Activated naive CD4-positive, alpha-beta T cell treated with anti-CD3 and anti-CD28 coated beads for 36 hours (primary cell): Measurements from ENCODE around the gene KRTAP9-7. TPM values are rescaled to one million over a fixed set of nuclear protein-coding genes. Genes with fewer than 3 reads are reported as not detected.
"Not testable (repeated sequence)": the region's sequence is repeated elsewhere in the genome, so short reads cannot be mapped to it uniquely, and the experiment has no call there.

Source experiments
- CTCF ChIA-PET: fragments of 350-600 bp; sonication (Branson Sonifier 250); formaldehyde crosslinking; loops from one replicate; lab custom pipeline; 2021; ENCODE audit warnings: antibody characterized with exemption; lab: Charles Lee
- DNase-seq: peaks from one replicate; pipeline ENCODE4 v3.0.0-alpha.2; 2020
- H3K27ac Mint-ChIP-seq: one replicate; pipeline ENCODE4 v1.8.0; 2021; ENCODE audit warnings: mild to moderate bottlenecking, mixed read lengths
- H3K27me3 Mint-ChIP-seq: one replicate; pipeline ENCODE4 v1.8.0; 2021; ENCODE audit warnings: low read depth, mixed read lengths
- H3K36me3 Mint-ChIP-seq: one replicate; pipeline ENCODE4 v1.8.0; 2021; ENCODE audit warnings: low read depth, mixed read lengths
- H3K4me1 Mint-ChIP-seq: one replicate; pipeline ENCODE4 v1.8.0; 2021; ENCODE audit warnings: low read depth, mixed read lengths
- H3K4me3 Mint-ChIP-seq: one replicate; pipeline ENCODE4 v1.8.0; 2021; ENCODE audit warnings: mild to moderate bottlenecking, moderate library complexity, mixed read lengths
- H3K9me3 Mint-ChIP-seq: one replicate; pipeline ENCODE4 v1.8.0; 2021; ENCODE audit warnings: mixed read lengths
- intact Hi-C: fragments of 100-400 bp; cut with micrococcal nuclease; formaldehyde crosslinking; loops from one replicate; pipeline ENCODE4 v1.15.1; 2023
- total RNA-seq, 2 experiments: library from RNA; stranded (reverse); gene quantifications; one replicate each; pipeline ENCODE4 v1.2.3, GENCODE V29; 2021

The KRTAP9-7 gene
- total RNA-seq: not detected

- not testable (repeated sequence) for H3K27ac Mint-ChIP-seq, DNase-seq, H3K4me3 Mint-ChIP-seq, H3K27me3 Mint-ChIP-seq, H3K36me3 Mint-ChIP-seq, H3K4me1 Mint-ChIP-seq, H3K9me3 Mint-ChIP-seq
- CTCF ChIA-PET: interaction anchor here (0.6 kb wide), 1 partner anchor 358 kb away, joined by 3 read pairs; no protein-coding TSS in a partner anchor
- intact Hi-C loops: loop anchor here (1.0 kb wide), 1 partner anchor 11 kb away; no protein-coding TSS in a partner anchor
These were observed at the start of gene KRTAP9-7 for GRCh38 chr17:41275648-41276190. TSS of gene KRTAP9-7 (plus strand) at chr17:41275698. CDS start at chr17:41275698, 0 bp downstream.

- Mint-ChIP-seq H3K9me3 (no peaks in the 10 kb centered on the region), H3K4me1 (no peaks in the 10 kb centered on the region), H3K36me3 (no peaks in the 10 kb centered on the region), H3K27me3 (no peaks in the 10 kb centered on the region), H3K4me3 (no peak overlapping the region), H3K27ac (no peak overlapping the region)
- CTCF ChIA-PET: no interaction called here
- intact Hi-C loops: no loop called here
- no peak for DNase-seq
These were observed 49.4 kb upstream of the KRTAP9-7 start for GRCh38 chr17:41226051-41226450.

- H3K4me3 Mint-ChIP-seq, CTCF ChIA-PET, H3K27me3 Mint-ChIP-seq, H3K9me3 Mint-ChIP-seq, intact Hi-C loops, H3K4me1 Mint-ChIP-seq, H3K27ac Mint-ChIP-seq, H3K36me3 Mint-ChIP-seq, DNase-seq: not testable (repeated sequence)
These were observed 48.9 kb upstream of the KRTAP9-7 start, which contains the start of gene KRTAP9-2 for GRCh38 chr17:41226598-41227095. TSS of gene KRTAP9-2 (plus strand) at chr17:41226648. CDS start at chr17:41226655, 7 bp downstream.

GRCh38 chr17:41230094-41230493 lies 45.4 kb upstream of the KRTAP9-7 start:
- DNase-seq: no peak
- no peak overlapping the region for H3K27ac Mint-ChIP-seq
- H3K9me3 Mint-ChIP-seq: no peaks in the 10 kb centered on the region
- H3K4me3 Mint-ChIP-seq: no peak overlapping the region
- CTCF ChIA-PET: no interaction called here
- no peaks in the 10 kb centered on the region for H3K27me3 Mint-ChIP-seq
- no peaks in the 10 kb centered on the region for H3K4me1 Mint-ChIP-seq
- H3K36me3 Mint-ChIP-seq: no peaks in the 10 kb centered on the region
- intact Hi-C loops: no loop called here

GRCh38 chr17:41231731-41232130 lies 43.8 kb upstream of the KRTAP9-7 start:
- Mint-ChIP-seq H3K27ac (no peak overlapping the region), H3K36me3 (no peaks in the 10 kb centered on the region), H3K4me1 (no peaks in the 10 kb centered on the region), H3K9me3 (no peaks in the 10 kb centered on the region), H3K4me3 (no peak overlapping the region), H3K27me3 (no peaks in the 10 kb centered on the region)
- DNase-seq: no peak
- intact Hi-C loops: no loop called here
- CTCF ChIA-PET: no interaction called here

GRCh38 chr17:41232399-41233105 lies 42.9 kb upstream of the KRTAP9-7 start, which contains the start of gene KRTAP9-3:
TSS of gene KRTAP9-3 (plus strand) at chr17:41232449. CDS start at chr17:41232502, 53 bp downstream.
- H3K27me3 Mint-ChIP-seq, H3K36me3 Mint-ChIP-seq, H3K4me3 Mint-ChIP-seq, DNase-seq, H3K9me3 Mint-ChIP-seq, H3K27ac Mint-ChIP-seq, H3K4me1 Mint-ChIP-seq, intact Hi-C loops: not testable (repeated sequence)
- CTCF ChIA-PET: interaction anchor here (0.6 kb wide), 1 partner anchor 270 kb away, joined by 3 read pairs; no protein-coding TSS in a partner anchor

- H3K27me3 Mint-ChIP-seq, H3K4me1 Mint-ChIP-seq, intact Hi-C loops, H3K4me3 Mint-ChIP-seq, H3K9me3 Mint-ChIP-seq, CTCF ChIA-PET, H3K36me3 Mint-ChIP-seq, DNase-seq, H3K27ac Mint-ChIP-seq: not testable (repeated sequence)
These were observed 38.4 kb upstream of the KRTAP9-7 start for GRCh38 chr17:41237116-41237515.

- H3K4me3 Mint-ChIP-seq, intact Hi-C loops, H3K9me3 Mint-ChIP-seq, DNase-seq, H3K27ac Mint-ChIP-seq, H3K27me3 Mint-ChIP-seq, H3K36me3 Mint-ChIP-seq, H3K4me1 Mint-ChIP-seq, CTCF ChIA-PET: not testable (repeated sequence)
These were observed 37.5 kb upstream of the KRTAP9-7 start, which contains the start of gene KRTAP9-8 for GRCh38 chr17:41237949-41238437. TSS of gene KRTAP9-8 (plus strand) at chr17:41237999. CDS start at chr17:41238052, 53 bp downstream.

- DNase-seq, H3K4me3 Mint-ChIP-seq, H3K36me3 Mint-ChIP-seq, H3K27me3 Mint-ChIP-seq, H3K27ac Mint-ChIP-seq, intact Hi-C loops, H3K4me1 Mint-ChIP-seq, H3K9me3 Mint-ChIP-seq: not testable (repeated sequence)
- CTCF ChIA-PET: interaction anchor here (0.6 kb wide), 1 partner anchor 315 kb away, joined by 3 read pairs; no protein-coding TSS in a partner anchor
These were observed 28.3 kb upstream of the KRTAP9-7 start for GRCh38 chr17:41246995-41247787.

GRCh38 chr17:41249637-41250240 lies 25.8 kb upstream of the KRTAP9-7 start, which contains the start of gene KRTAP9-4:
TSS of gene KRTAP9-4 (plus strand) at chr17:41249687. CDS start at chr17:41249721, 34 bp downstream.
- CTCF ChIA-PET, H3K4me1 Mint-ChIP-seq, H3K4me3 Mint-ChIP-seq, H3K27me3 Mint-ChIP-seq, H3K9me3 Mint-ChIP-seq, H3K27ac Mint-ChIP-seq, DNase-seq, intact Hi-C loops, H3K36me3 Mint-ChIP-seq: not testable (repeated sequence)

GRCh38 chr17:41251261-41251660 lies 24.2 kb upstream of the KRTAP9-7 start:
- Mint-ChIP-seq H3K27ac (no peak overlapping the region), H3K4me1 (no peaks in the 10 kb centered on the region), H3K9me3 (no peaks in the 10 kb centered on the region), H3K27me3 (peaks cover 3% of the 10 kb centered on the region), H3K36me3 (no peaks in the 10 kb centered on the region), H3K4me3 (no peak overlapping the region)
- CTCF ChIA-PET: no interaction called here
- intact Hi-C loops: no loop called here
- DNase-seq: no peak

GRCh38 chr17:41254861-41255260 lies 20.6 kb upstream of the KRTAP9-7 start:
- Mint-ChIP-seq H3K4me3 (no peak overlapping the region), H3K36me3 (no peaks in the 10 kb centered on the region), H3K4me1 (no peaks in the 10 kb centered on the region), H3K9me3 (no peaks in the 10 kb centered on the region), H3K27me3 (peaks cover 3% of the 10 kb centered on the region), H3K27ac (no peak overlapping the region)
- intact Hi-C loops: no loop called here
- CTCF ChIA-PET: no interaction called here
- no peak for DNase-seq
